SK-N-SH (cell line): Measurements from ENCODE around the gene GNAI3. TPM values are rescaled to one million over a fixed set of nuclear protein-coding genes. Genes with fewer than 3 reads are reported as not detected.

ENCODE experiments used
- CTCF ChIA-PET: fragments of 300-600, 350-600 bp; formaldehyde crosslinking; extraction: SDS; loops from one replicate; lab custom pipeline; 2021; lab: Yijun Ruan, JAX
- POLR2A ChIA-PET: fragments of 350-600 bp; sonication (Branson Sonifier 250); formaldehyde crosslinking; extraction: SDS; loops from one replicate; lab custom pipeline; 2020; ENCODE audit warnings: antibody characterized with exemption, inconsistent platforms; lab: Yijun Ruan, JAX
- DNase-seq: peaks from one replicate; pipeline ENCODE4 v3.0.0; 2012
- H2AFZ ChIP-seq: fragments of 200-600 bp; sonication (generic); 2 replicates; pipeline ENCODE4 v1.8.1; 2016; ENCODE audit warnings: antibody characterized with exemption, mild to moderate bottlenecking, low read depth
- H3F3A ChIP-seq: fragments of 200-600 bp; sonication (generic); replicated peaks from 2 replicates; pipeline ENCODE3; 2016; ENCODE audit warnings: antibody characterized with exemption, mild to moderate bottlenecking; ENCODE audit not compliant: insufficient read depth
- H3K27ac ChIP-seq, 2 experiments: fragments of 200-500 bp in 1 of 2; fragments of 200-600 bp in 1 of 2; sonication (Bioruptor generic) in 1 of 2; sonication (generic), shearing (Covaris generic) in 1 of 2; 2 replicates each; pipeline versions ENCODE4 v1.5.1 to v1.6.1; 2014 to 2016; ENCODE audit warnings: low read depth in 2 of 2, inconsistent platforms in 1 of 2, low read length in 1 of 2, mild to moderate bottlenecking in 1 of 2, mixed read lengths in 1 of 2
- H3K27me3 ChIP-seq: fragments of 200-600 bp; sonication (generic), shearing (Covaris generic); 2 replicates; pipeline ENCODE4 v1.6.1; 2016; ENCODE audit warnings: mixed run types; ENCODE audit not compliant: insufficient read depth
- H3K36me3 ChIP-seq, 2 experiments: fragments of 200-500 bp in 1 of 2; fragments of 200-600 bp in 1 of 2; sonication (Bioruptor generic) in 1 of 2; sonication (generic) in 1 of 2; replicated peaks in 1 of 2; 2 replicates each; pipeline versions ENCODE3 to v1.5.1; 2014 to 2016; ENCODE audit warnings: low read length in 1 of 2, mild to moderate bottlenecking in 1 of 2; ENCODE audit not compliant: insufficient read depth in 2 of 2, control insufficient read depth in 1 of 2
- H3K4me1 ChIP-seq, 2 experiments: fragments of 200-500 bp in 1 of 2; fragments of 200-600 bp in 1 of 2; sonication (Bioruptor generic) in 1 of 2; sonication (generic), shearing (Covaris generic) in 1 of 2; 2 replicates each; pipeline versions ENCODE4 v1.5.1 to v1.6.1; 2014 to 2016; ENCODE audit warnings: low read depth in 1 of 2, low read length in 1 of 2, mixed run types in 1 of 2; ENCODE audit not compliant: insufficient read depth in 2 of 2, control insufficient read depth in 1 of 2
- H3K4me2 ChIP-seq: fragments of 200-600 bp; sonication (generic), shearing (Covaris generic); 2 replicates; pipeline ENCODE4 v1.6.1; 2017; ENCODE audit warnings: mixed run types
- H3K4me3 ChIP-seq, 2 experiments: fragments of 200-500 bp in 1 of 2; fragments of 200-600 bp in 1 of 2; sonication (Bioruptor generic) in 1 of 2; sonication (generic), shearing (Covaris generic) in 1 of 2; 2 replicates each; pipeline versions ENCODE4 v1.5.1 to v1.8.1; 2014 to 2016; ENCODE audit warnings: low read depth in 2 of 2, inconsistent platforms in 1 of 2, low read length in 1 of 2, mild to moderate bottlenecking in 1 of 2, mixed read lengths in 1 of 2, moderate library complexity in 1 of 2
- H3K79me2 ChIP-seq: fragments of 200-600 bp; sonication (generic); 2 replicates; pipeline ENCODE4 v1.8.1; 2017; ENCODE audit warnings: mild to moderate bottlenecking; ENCODE audit not compliant: insufficient read depth
- H3K9ac ChIP-seq: fragments of 200-600 bp; sonication (generic); 2 replicates; pipeline ENCODE4 v1.6.1; 2017; ENCODE audit warnings: mixed run types
- H3K9me2 ChIP-seq: fragments of 200-600 bp; sonication (generic); 2 replicates; pipeline ENCODE4 v1.6.1; 2017; ENCODE audit warnings: mixed run types
- H3K9me3 ChIP-seq: fragments of 200-600 bp; sonication (generic); 2 replicates; pipeline ENCODE4 v1.6.1; 2017; ENCODE audit warnings: mixed run types, mild to moderate bottlenecking, moderate library complexity
- H4K20me1 ChIP-seq: fragments of 200-600 bp; sonication (generic); 2 replicates; pipeline ENCODE4 v1.6.1; 2017; ENCODE audit warnings: mild to moderate bottlenecking, mixed run types; ENCODE audit not compliant: insufficient read depth
- GATA2 ChIP-seq: sonication (generic); formaldehyde crosslinking; IDR thresholded peaks from 2 replicates; pipeline ENCODE4 v1.5.0; 2020; ENCODE audit warnings: mild to moderate bottlenecking, missing genetic modification reagents
- JUND ChIP-seq: IDR thresholded peaks from 2 replicates; pipeline ENCODE4 v1.4.0; 2012
- MEF2A ChIP-seq: IDR thresholded peaks from 2 replicates; pipeline ENCODE4 v1.4.0; 2012; ENCODE audit warnings: low read depth, borderline replicate concordance
- RAD21 ChIP-seq: IDR thresholded peaks from 2 replicates; pipeline ENCODE4 v1.6.1; 2012; ENCODE audit warnings: mild to moderate bottlenecking, low read length
- RCOR1 ChIP-seq: fragments of 150-350 bp; IDR thresholded peaks from 2 replicates; pipeline ENCODE4 v1.6.1; 2017; ENCODE audit warnings: antibody characterized with exemption, low read length
- RXRA ChIP-seq: IDR thresholded peaks from 2 replicates; pipeline ENCODE4 v1.4.0; 2012; ENCODE audit warnings: low read depth, mild to moderate bottlenecking, borderline replicate concordance
- USF1 ChIP-seq: IDR thresholded peaks from 2 replicates; pipeline ENCODE4 v1.4.0; 2012; ENCODE audit warnings: low read depth, borderline replicate concordance
- WGBS: methylation state at CpG from one replicate; pipeline ENCODE4 v1.1.6; 2017; ENCODE audit warnings: low lambda C conversion rate; 5-methylcytosine and 5-hydroxymethylcytosine counted together
- polyA plus RNA-seq, 3 experiments: library from polyadenylated mRNA; depleted of rRNA; stranded (reverse); fragments of >200 nt; gene quantifications; 2 replicates each; pipeline ENCODE4 v1.2.3, GENCODE V29; 2012

GNAI3 gene
- polyA plus RNA-seq, 1 of the 3 experiments (the other 2 are of a cell fraction): 4.0 TPM

- Histone ChIP-seq H4K20me1 (peaks cover 95% of the 10 kb centered on the region), H3K79me2 (peaks cover 100% of the 10 kb centered on the region), H3K27me3 (no peaks in the 10 kb centered on the region), H3K9ac (no peak overlapping the region), H3K36me3 (peaks cover 0 to 5% of the 10 kb centered on the region in 2 experiments), H3K4me3 (no peak overlapping the region), H3K4me2 (no peak overlapping the region), H3F3A (peaks cover 5% of the 10 kb centered on the region), H3K9me2 (no peaks in the 10 kb centered on the region), H2AFZ (no peak overlapping the region), H3K27ac (no peak overlapping the region), H3K4me1 (peaks cover 0 to 7% of the 10 kb centered on the region in 2 experiments; a peak in 2 of 4 replicates), H3K9me3 (no peaks in the 10 kb centered on the region)
- WGBS: 96% methylated on average over 1 of the region's 1 CpG
- TF ChIP-seq RCOR1 (no peak), GATA2 (CRISPR knock-in tag) (no peak), JUND (no peak), USF1 (no peak), MEF2A (no peak)
- ChIA-PET CTCF (interaction anchor here (0.7 to 3.3 kb wide), 4 partner anchors 11 to 81 kb away, joined by 3 to 9 read pairs (median 4); no protein-coding TSS in a partner anchor), POLR2A (interaction anchor here (0.5 kb wide), 1 partner anchor 14 kb away, joined by 3 read pairs; no protein-coding TSS in a partner anchor)
- DNase-seq: no peak
Observed at GRCh38 chr1:109569323-109569722, 20.9 kb downstream of the GNAI3 start.

- WGBS: 89% methylated on average over 3 of the region's 3 CpGs
- Histone ChIP-seq H4K20me1 (peaks cover 84% of the 10 kb centered on the region), H3K27ac (no peak overlapping the region), H3K4me2 (no peak overlapping the region), H3K9ac (no peak overlapping the region), H3K4me3 (no peak overlapping the region), H3K36me3 (peaks cover 10 to 14% of the 10 kb centered on the region in 2 experiments), H2AFZ (no peak overlapping the region), H3K79me2 (peaks cover 100% of the 10 kb centered on the region), H3K27me3 (no peaks in the 10 kb centered on the region), H3F3A (peaks cover 10% of the 10 kb centered on the region), H3K9me2 (no peaks in the 10 kb centered on the region), H3K4me1 (peaks cover 0 to 4% of the 10 kb centered on the region in 2 experiments; a peak in 2 of 4 replicates), H3K9me3 (no peaks in the 10 kb centered on the region)
- no peak for DNase-seq
- TF ChIP-seq USF1: no peak
- TF ChIP-seq RXRA: no peak
- ChIA-PET POLR2A (no interaction called here), CTCF (interaction anchor here (1.1 to 1.6 kb wide), 5 partner anchors 12 to 79 kb away, joined by 3 to 6 read pairs (median 4); partner anchors contain the start of gene GNAI3)
Observed at GRCh38 chr1:109570414-109570813, 22.0 kb downstream of the GNAI3 start.

GRCh38 chr1:109573785-109574184 lies 25.4 kb downstream of the GNAI3 start:
- peaks cover 17 to 38% of the 10 kb centered on the region in 2 experiments for H3K36me3 ChIP-seq
- no peaks in the 10 kb centered on the region; a peak in 2 of 4 replicates for H3K4me1 ChIP-seq
- DNase-seq: no peak
- H2AFZ ChIP-seq: no peak overlapping the region
- H3K9me2 ChIP-seq: no peaks in the 10 kb centered on the region
- no peaks in the 10 kb centered on the region for H3K9me3 ChIP-seq
- CTCF ChIA-PET: interaction anchor here (1.1 to 1.5 kb wide), 2 partner anchors 66 to 75 kb away, joined by 3 to 6 read pairs; no protein-coding TSS in a partner anchor
- 89% methylated on average over 2 of the region's 2 CpGs for WGBS
- H3K27ac ChIP-seq: no peak overlapping the region
- no peak overlapping the region for H3K4me3 ChIP-seq
- H3K4me2 ChIP-seq: no peak overlapping the region
- H3K9ac ChIP-seq: no peak overlapping the region
- peaks cover 15% of the 10 kb centered on the region for H3F3A ChIP-seq
- H3K27me3 ChIP-seq: no peaks in the 10 kb centered on the region
- H4K20me1 ChIP-seq: peaks cover 54% of the 10 kb centered on the region
- H3K79me2 ChIP-seq: peaks cover 99% of the 10 kb centered on the region
- TF ChIP-seq RAD21: no peak
- TF ChIP-seq, all 33 proteins: peak for 0
- POLR2A ChIA-PET: no interaction called here
